GM13977 (cell line): ENCODE measurements around the gene TSHZ2.

ENCODE experiments used
- DNase-seq: peaks from one replicate; pipeline ENCODE4 v3.0.0; 2012; ENCODE audit warnings: low spot score
- in situ Hi-C: fragments of 300-500 bp; cut with MboI; formaldehyde crosslinking; loops from one replicate; pipeline ENCODE4 v1.12.0; 2022; ENCODE audit warnings: low sequenced_read_pairs, low pct_unique_long_range_greater_than_20kb, mixed read lengths, inconsistent platforms; ENCODE audit not compliant: unreplicated experiment
- TF ChIP-seq, protein P1 (sequence below): IDR thresholded peaks from 2 replicates; pipeline ENCODE4 v1.5.1; 2012; ENCODE audit warnings: mild to moderate bottlenecking, control low read depth; ENCODE audit not compliant: insufficient read depth; ENCODE audit errors: extremely low read depth, missing control alignments

TSHZ2 gene

GRCh38 chr20:53389516-53390300 lies 417.6 kb downstream of the TSHZ2 start:
- DNase-seq = no peak
- TF ChIP-seq, protein P1, sequence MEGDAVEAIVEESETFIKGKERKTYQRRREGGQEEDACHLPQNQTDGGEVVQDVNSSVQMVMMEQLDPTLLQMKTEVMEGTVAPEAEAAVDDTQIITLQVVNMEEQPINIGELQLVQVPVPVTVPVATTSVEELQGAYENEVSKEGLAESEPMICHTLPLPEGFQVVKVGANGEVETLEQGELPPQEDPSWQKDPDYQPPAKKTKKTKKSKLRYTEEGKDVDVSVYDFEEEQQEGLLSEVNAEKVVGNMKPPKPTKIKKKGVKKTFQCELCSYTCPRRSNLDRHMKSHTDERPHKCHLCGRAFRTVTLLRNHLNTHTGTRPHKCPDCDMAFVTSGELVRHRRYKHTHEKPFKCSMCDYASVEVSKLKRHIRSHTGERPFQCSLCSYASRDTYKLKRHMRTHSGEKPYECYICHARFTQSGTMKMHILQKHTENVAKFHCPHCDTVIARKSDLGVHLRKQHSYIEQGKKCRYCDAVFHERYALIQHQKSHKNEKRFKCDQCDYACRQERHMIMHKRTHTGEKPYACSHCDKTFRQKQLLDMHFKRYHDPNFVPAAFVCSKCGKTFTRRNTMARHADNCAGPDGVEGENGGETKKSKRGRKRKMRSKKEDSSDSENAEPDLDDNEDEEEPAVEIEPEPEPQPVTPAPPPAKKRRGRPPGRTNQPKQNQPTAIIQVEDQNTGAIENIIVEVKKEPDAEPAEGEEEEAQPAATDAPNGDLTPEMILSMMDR = no peak
- in situ Hi-C loops = no loop called here

DNA sequence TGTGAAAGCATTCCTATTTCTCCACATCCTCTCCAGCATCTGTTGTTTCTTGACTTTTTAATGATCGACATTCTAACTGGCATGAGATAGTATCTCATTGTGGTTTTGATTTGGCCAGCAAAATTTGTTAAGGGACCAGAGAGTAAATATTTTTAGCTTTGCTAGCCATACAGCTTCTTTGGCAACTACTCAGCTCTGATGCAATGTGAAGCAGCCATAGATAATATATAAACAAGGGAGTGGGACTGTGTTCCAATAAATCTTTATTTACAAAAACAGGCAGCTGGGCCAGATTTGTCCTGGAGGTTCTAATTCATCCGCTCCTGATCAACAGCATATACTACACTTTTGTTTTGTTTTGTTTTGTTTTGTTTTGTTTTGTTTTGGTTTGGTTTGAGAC lies 418.6 kb downstream of the TSHZ2 start:
- TF ChIP-seq, protein P1 = no peak

DNA sequence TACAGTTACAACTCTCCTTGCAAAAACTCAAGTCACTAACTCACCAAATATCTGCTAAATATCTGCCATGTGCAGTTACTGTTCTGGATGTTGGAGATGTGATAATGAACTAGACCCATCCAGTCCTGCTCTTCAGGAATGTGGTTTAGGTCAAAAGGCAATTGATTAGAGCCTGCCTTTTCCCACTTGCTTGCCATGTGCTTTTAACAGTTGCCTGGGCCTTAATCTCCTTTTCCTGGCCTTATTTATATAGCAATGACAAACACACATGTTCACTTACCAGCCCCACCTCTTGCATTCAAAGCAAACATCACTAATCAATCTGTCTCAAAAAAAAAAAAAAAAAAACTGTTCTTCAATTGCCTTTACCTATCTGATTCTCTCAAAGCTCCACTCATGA lies 422.3 kb downstream of the TSHZ2 start:
- no peak for DNase-seq
- in situ Hi-C loops = no loop called here
- TF ChIP-seq, protein P1 = no peak

More for the DNA sequence above, 418.6 kb downstream of the TSHZ2 start:
- in situ Hi-C loops = no loop called here
- DNase-seq = no peak

DNA sequence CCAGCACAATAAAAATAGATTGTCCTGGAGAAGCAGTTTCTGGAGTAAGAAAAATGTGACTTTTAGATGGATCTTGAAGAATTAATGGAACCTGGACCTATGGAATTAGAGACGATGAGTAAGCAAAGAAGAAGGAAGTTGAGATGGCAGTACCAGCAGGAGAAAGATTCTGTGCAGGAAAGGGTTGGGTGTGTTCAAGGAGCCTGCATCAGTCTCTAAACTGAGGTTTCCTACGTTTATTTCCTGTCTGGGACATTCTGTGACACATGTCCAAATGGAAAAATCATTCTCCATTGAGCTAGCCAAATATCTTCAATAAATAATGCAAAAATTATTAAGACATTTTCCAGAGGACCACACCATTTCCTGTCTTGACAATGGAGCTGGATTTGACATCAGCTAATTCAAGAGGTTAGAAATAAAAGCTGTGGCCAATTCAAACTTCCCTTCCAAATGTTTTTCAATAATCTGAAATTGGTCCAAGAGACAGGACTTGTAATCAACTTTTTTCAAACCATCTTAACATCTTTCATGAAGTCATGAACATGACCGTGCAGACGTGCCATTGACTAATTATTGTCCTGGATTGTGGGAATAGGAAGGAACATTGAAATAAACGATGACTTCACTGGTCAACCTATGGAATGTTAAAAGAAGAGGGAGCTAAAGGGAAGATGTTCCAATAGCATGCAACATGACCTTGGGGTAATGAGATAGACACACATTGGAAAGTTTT lies 423.2 kb downstream of the TSHZ2 start:
- TF ChIP-seq, protein P1 = no peak
- DNase-seq = no peak
- in situ Hi-C loops = no loop called here

- no peak for DNase-seq
- TF ChIP-seq, protein P1 = no peak
- in situ Hi-C loops = no loop called here
Measured at GRCh38 chr20:53399083-53399482, 426.9 kb downstream of the TSHZ2 start.

- in situ Hi-C loops = loop anchor here (25.0 kb wide), 1 partner anchor 413 kb away; no protein-coding TSS in a partner anchor
- no peak for DNase-seq
- TF ChIP-seq, protein P1 = no peak
Measured at GRCh38 chr20:53399592-53400335, 427.6 kb downstream of the TSHZ2 start.
